DND-41 (cell line): ENCODE measurements around the gene TRAF3IP1.

Experiments used
- ATAC-seq: fragments of 200-7000 bp; cut with Tn5 transposase; 3 replicates; pipeline ENCODE4 v1.9.1; 2021; ENCODE audit warnings: low read depth; ENCODE audit not compliant: insufficient read depth
- DNase-seq: peaks from one replicate; pipeline ENCODE4 v3.0.0-alpha.2; 2020
- H2AFZ ChIP-seq: 2 replicates; pipeline ENCODE4 v1.6.0; 2012; ENCODE audit warnings: low read depth, low read length
- H3K27ac ChIP-seq: 2 replicates; pipeline ENCODE4 v1.5.1; 2012; ENCODE audit warnings: low read length, inconsistent platforms
- H3K27me3 ChIP-seq: fragments of 200-600 bp; sonication (generic); 2 replicates; pipeline ENCODE4 v1.6.0; 2012; ENCODE audit warnings: low read length, mild to moderate bottlenecking, inconsistent platforms; ENCODE audit not compliant: insufficient read depth, poor library complexity
- H3K36me3 ChIP-seq: 2 replicates; pipeline ENCODE4 v1.5.1; 2012; ENCODE audit warnings: low read length, inconsistent platforms; ENCODE audit not compliant: insufficient read depth
- H3K4me1 ChIP-seq: 2 replicates; pipeline ENCODE4 v1.5.1; 2012; ENCODE audit warnings: mild to moderate bottlenecking, low read length; ENCODE audit not compliant: insufficient read depth
- H3K4me2 ChIP-seq: 2 replicates; pipeline ENCODE4 v1.6.0; 2012; ENCODE audit warnings: mild to moderate bottlenecking, moderate library complexity, low read length, inconsistent platforms; ENCODE audit not compliant: insufficient read depth
- H3K4me3 ChIP-seq, 2 experiments: fragments of 200-600 bp in 1 of 2; shearing (Covaris generic) in 1 of 2; 2 replicates each; pipeline ENCODE4 v1.5.1; 2012 to 2016; ENCODE audit warnings: inconsistent platforms in 2 of 2, low read length in 2 of 2, mild to moderate bottlenecking in 2 of 2, low read depth in 1 of 2, moderate library complexity in 1 of 2
- H3K79me2 ChIP-seq: 2 replicates; pipeline ENCODE4 v1.6.0; 2012; ENCODE audit warnings: low read length, inconsistent platforms; ENCODE audit not compliant: insufficient read depth
- H3K9ac ChIP-seq: 2 replicates; pipeline ENCODE4 v1.6.0; 2012; ENCODE audit warnings: low read depth, mild to moderate bottlenecking, inconsistent platforms, low read length, moderate library complexity
- H3K9me3 ChIP-seq: 2 replicates; pipeline ENCODE4 v1.5.1; 2012; ENCODE audit warnings: low read length, moderate library complexity, mild to moderate bottlenecking, inconsistent platforms; ENCODE audit not compliant: insufficient read depth, severe bottlenecking
- H4K20me1 ChIP-seq: 2 replicates; pipeline ENCODE4 v1.6.0; 2012; ENCODE audit warnings: low read length; ENCODE audit not compliant: insufficient read depth
- CTCF ChIP-seq: IDR thresholded peaks from 2 replicates; pipeline ENCODE4 v1.5.1; 2012; ENCODE audit warnings: borderline replicate concordance, low read length, moderate library complexity, mild to moderate bottlenecking; ENCODE audit not compliant: poor library complexity, severe bottlenecking; ENCODE audit errors: extremely low read depth
- EZH2 ChIP-seq: IDR thresholded peaks from 3 replicates; pipeline ENCODE4 v1.6.1; 2012; ENCODE audit warnings: borderline replicate concordance, low read depth, mild to moderate bottlenecking, moderate library complexity, low read length, inconsistent platforms; ENCODE audit not compliant: severe bottlenecking

Gene TRAF3IP1

GRCh38 chr2:238291550-238292281 lies 28.6 kb upstream of the TRAF3IP1 start:
- peaks cover 16% of the 10 kb centered on the region for H3K79me2 ChIP-seq
- H4K20me1 ChIP-seq = peaks cover 18% of the 10 kb centered on the region; the same call in 1 of the 2 replicates
- H3K9ac ChIP-seq = no peak overlapping the region
- H3K27ac ChIP-seq = no peak overlapping the region
- no peaks in the 10 kb centered on the region; the same call in 1 of the 2 replicates for H3K36me3 ChIP-seq
- no peaks in the 10 kb centered on the region for H3K9me3 ChIP-seq
- no peak overlapping the region for H3K4me3 ChIP-seq
- H3K4me2 ChIP-seq = no peak overlapping the region
- no peak overlapping the region for H2AFZ ChIP-seq
- DNase-seq (no peak), ATAC-seq (no peak)
- H3K4me1 ChIP-seq = peaks cover 25% of the 10 kb centered on the region
- H3K27me3 ChIP-seq = no peaks in the 10 kb centered on the region
- TF ChIP-seq EZH2 (no peak), CTCF (no peak)

- H3K79me2 ChIP-seq = no peaks in the 10 kb centered on the region
- no peak overlapping the region for H2AFZ ChIP-seq
- no peak overlapping the region for H3K4me3 ChIP-seq
- TF ChIP-seq EZH2 = no peak
- TF ChIP-seq CTCF = no peak
- H4K20me1 ChIP-seq = 0 out of 2 replicates have a peak, but pooled peaks cover 3% of the 10 kb centered on the region
- DNase-seq (no peak), ATAC-seq (no peak)
- H3K9ac ChIP-seq = no peak overlapping the region
- H3K27me3 ChIP-seq = peaks cover 4% of the 10 kb centered on the region
- no peaks in the 10 kb centered on the region for H3K9me3 ChIP-seq
- no peaks in the 10 kb centered on the region for H3K36me3 ChIP-seq
- no peak overlapping the region for H3K27ac ChIP-seq
- no peak overlapping the region for H3K4me2 ChIP-seq
- peaks cover 13% of the 10 kb centered on the region for H3K4me1 ChIP-seq
Measured at GRCh38 chr2:238294046-238294392, 26.3 kb upstream of the TRAF3IP1 start.

GRCh38 chr2:238294393-238295143 lies 25.8 kb upstream of the TRAF3IP1 start:
- Histone ChIP-seq H3K27me3 (peaks cover 5% of the 10 kb centered on the region), H3K27ac (no peak overlapping the region), H3K9ac (no peak overlapping the region), H3K4me1 (peaks cover 7% of the 10 kb centered on the region), H3K4me2 (no peak overlapping the region), H2AFZ (no peak overlapping the region), H3K4me3 (no peak overlapping the region), H4K20me1 (0 out of 2 replicates have a peak, but pooled peaks cover 3% of the 10 kb centered on the region), H3K79me2 (no peaks in the 10 kb centered on the region), H3K9me3 (no peaks in the 10 kb centered on the region), H3K36me3 (no peaks in the 10 kb centered on the region)
- ATAC-seq (no peak), DNase-seq (no peak)
- TF ChIP-seq EZH2 (no peak), CTCF (no peak)
